ENCODE results near the gene TBX6. TPM values are rescaled to one million over a fixed set of nuclear protein-coding genes. Genes with fewer than 3 reads are reported as not detected.

Gene TBX6
- total RNA-seq, 1 experiment from 2014 or later: 1.6 TPM

- H2AK5ac ChIP-seq (ENCODE audit: insufficient read length, low read length): no peak overlapping the region
- H3K9me3 ChIP-seq (ENCODE audit: control insufficient read depth, low read depth, low read length): no peaks in the 10 kb centered on the region
- H3K4ac ChIP-seq (ENCODE audit: low read depth, low read length): no peak overlapping the region
- no peak overlapping the region; the same call in 1 of the 2 replicates for H3K14ac ChIP-seq (ENCODE audit: insufficient read depth, low read length)
- H4K91ac ChIP-seq (ENCODE audit: insufficient read length, low read depth, low read length): no peak overlapping the region
- no peak overlapping the region for H2BK120ac ChIP-seq (ENCODE audit: low read depth, low read length, poor library complexity, severe bottlenecking)
- no peaks in the 10 kb centered on the region for H3K4me1 ChIP-seq (ENCODE audit: insufficient read depth, low read length)
- no peaks in the 10 kb centered on the region for H3K79me1 ChIP-seq (ENCODE audit: insufficient read depth, low read depth, low read length, poor library complexity, severe bottlenecking)
- H3K27ac Mint-ChIP-seq: no peak overlapping the region
- H3K56ac ChIP-seq (ENCODE audit: insufficient read length, low read depth, low read length): no peak overlapping the region
- no CpG with 5 or more reads among the region's 4 CpGs for WGBS (ENCODE audit: extremely low coverage, insufficient read length, low lambda C conversion rate)
- H3K36me3 Mint-ChIP-seq (ENCODE audit: insufficient read depth in 1 of 3, low read depth in 3 of 3): peaks cover 0 to 10% (median 0%) of the 10 kb centered on the region in 3 experiments; a peak in 4 of 7 replicates
- no peak overlapping the region for H3K4me2 ChIP-seq (ENCODE audit: insufficient read depth, insufficient read length, low read length)
- H2BK5ac ChIP-seq (ENCODE audit: insufficient read length, low read length): no peak overlapping the region
- H3K4me1 Mint-ChIP-seq: peaks cover 8 to 14% of the 10 kb centered on the region in 2 experiments
- no peak for DNase-seq
- no peaks in the 10 kb centered on the region for H3K79me2 ChIP-seq (ENCODE audit: insufficient read depth, low read length)
- H2BK15ac ChIP-seq (ENCODE audit: low read depth, low read length): no peak overlapping the region
- no peak overlapping the region for H2AFZ ChIP-seq (ENCODE audit: low read length)
- no peak overlapping the region for H4K5ac ChIP-seq (ENCODE audit: insufficient read length, low read depth, low read length)
- peaks cover 3% of the 10 kb centered on the region for H3K23me2 ChIP-seq (ENCODE audit: insufficient read length, low read depth, low read length, poor library complexity, severe bottlenecking)
- no peaks in the 10 kb centered on the region for H3K9me3 Mint-ChIP-seq
- H3K23ac ChIP-seq (ENCODE audit: insufficient read length, low read depth, low read length): no peak overlapping the region
- no peak overlapping the region for H3K27ac ChIP-seq (ENCODE audit: insufficient read length, low read depth, low read length)
- no peak overlapping the region for H3T11ph ChIP-seq (ENCODE audit: low read length)
- H2BK20ac ChIP-seq (ENCODE audit: low read depth, low read length, poor library complexity, severe bottlenecking): no peak overlapping the region
- H2BK12ac ChIP-seq (ENCODE audit: insufficient read length, low read depth, low read length): no peak overlapping the region
- no peaks in the 10 kb centered on the region; the same call in 1 of the 2 replicates for H3K27me3 ChIP-seq (ENCODE audit: insufficient read depth, low read length)
- peaks cover 4% of the 10 kb centered on the region for H3K27me3 Mint-ChIP-seq (ENCODE audit: low read depth)
- no peak overlapping the region for H3K4me3 Mint-ChIP-seq
- H3K18ac ChIP-seq (ENCODE audit: insufficient read length, low read depth, low read length): no peak overlapping the region
- no peaks in the 10 kb centered on the region for H4K20me1 ChIP-seq (ENCODE audit: control insufficient read depth, insufficient read depth, insufficient read length)
- no peak overlapping the region for H3K9ac ChIP-seq (ENCODE audit: extremely low read depth, insufficient read length, low read length)
- H4K8ac ChIP-seq (replicated peaks; ENCODE audit: insufficient read length, low read depth, low read length): no peak overlapping the region
- no peak for TF ChIP-seq CTCF (conservative IDR thresholded peaks at IDR 0.05)
Observed at GRCh38 chr16:30124985-30125379, 33.3 kb upstream of the TBX6 start.

Data from H9 (cell line).